ENCODE data around the gene MRGPRD.

MRGPRD gene

DNA sequence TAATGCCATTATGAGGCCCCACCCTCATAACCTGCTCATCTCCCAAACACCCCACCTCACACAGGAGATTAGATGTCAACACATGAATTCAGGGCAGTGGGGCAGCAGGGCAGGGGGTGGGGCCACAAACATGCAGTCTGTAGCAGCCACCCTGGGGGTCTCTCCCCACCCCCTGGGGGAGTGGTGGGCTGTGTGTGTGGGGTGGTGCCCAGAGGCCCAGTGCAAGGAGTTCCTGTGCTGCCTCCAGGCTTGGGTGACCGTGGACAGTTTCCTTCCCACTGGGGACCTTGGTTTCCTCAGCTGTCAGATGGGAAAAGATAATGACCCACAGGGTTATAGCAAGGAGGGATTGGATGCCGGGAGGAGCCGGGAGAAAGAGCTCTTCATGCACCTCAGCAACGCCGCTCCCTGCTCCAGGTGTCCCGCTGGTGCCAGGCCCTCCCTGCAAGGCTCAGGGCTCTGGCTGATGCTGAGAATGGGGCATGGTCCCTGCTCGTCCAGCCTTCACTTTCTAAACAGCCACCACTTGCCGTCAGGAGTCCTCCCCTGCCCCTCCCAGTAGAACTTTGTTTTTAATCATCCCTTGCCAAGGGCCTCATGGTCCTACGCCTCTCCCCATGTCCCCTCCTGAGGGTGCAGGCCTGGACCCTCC lies 34.2 kb upstream of the MRGPRD start:
- TF ChIP-seq, protein P1, sequence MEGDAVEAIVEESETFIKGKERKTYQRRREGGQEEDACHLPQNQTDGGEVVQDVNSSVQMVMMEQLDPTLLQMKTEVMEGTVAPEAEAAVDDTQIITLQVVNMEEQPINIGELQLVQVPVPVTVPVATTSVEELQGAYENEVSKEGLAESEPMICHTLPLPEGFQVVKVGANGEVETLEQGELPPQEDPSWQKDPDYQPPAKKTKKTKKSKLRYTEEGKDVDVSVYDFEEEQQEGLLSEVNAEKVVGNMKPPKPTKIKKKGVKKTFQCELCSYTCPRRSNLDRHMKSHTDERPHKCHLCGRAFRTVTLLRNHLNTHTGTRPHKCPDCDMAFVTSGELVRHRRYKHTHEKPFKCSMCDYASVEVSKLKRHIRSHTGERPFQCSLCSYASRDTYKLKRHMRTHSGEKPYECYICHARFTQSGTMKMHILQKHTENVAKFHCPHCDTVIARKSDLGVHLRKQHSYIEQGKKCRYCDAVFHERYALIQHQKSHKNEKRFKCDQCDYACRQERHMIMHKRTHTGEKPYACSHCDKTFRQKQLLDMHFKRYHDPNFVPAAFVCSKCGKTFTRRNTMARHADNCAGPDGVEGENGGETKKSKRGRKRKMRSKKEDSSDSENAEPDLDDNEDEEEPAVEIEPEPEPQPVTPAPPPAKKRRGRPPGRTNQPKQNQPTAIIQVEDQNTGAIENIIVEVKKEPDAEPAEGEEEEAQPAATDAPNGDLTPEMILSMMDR (IDR thresholded peaks at IDR 0.05; ENCODE audit: low read depth, low read length) = no peak
- no peak overlapping the region for H3K4me3 ChIP-seq (replicated peaks in 1 of 2; ENCODE audit: low read depth in 2 of 2, low read length in 2 of 2)
- DNase-seq (ENCODE audit: low read depth in 2 of 2) = no peak

GRCh38 chr11:69014084-69014851 lies 33.5 kb upstream of the MRGPRD start:
- H3K4me3 ChIP-seq (replicated peaks in 1 of 2; ENCODE audit: low read depth in 2 of 2, low read length in 2 of 2) = no peak overlapping the region
- DNase-seq (ENCODE audit: low read depth in 2 of 2) = no peak
- TF ChIP-seq, protein P1 (IDR thresholded peaks at IDR 0.05; ENCODE audit: low read depth, low read length) = no peak

GRCh38 chr11:69013009-69013951 lies 32.5 kb upstream of the MRGPRD start, which contains the start of gene MRGPRF:
Gene MRGPRF (minus strand): TSS chr11:69013246. CDS start chr11:69009901, 3,345 bp downstream.
- DNase-seq (ENCODE audit: low read depth in 2 of 2) = peak; percentile 68 to 71
- peak within 1 kb of the TSS; percentile 38 for H3K4me3 ChIP-seq (replicated peaks in 1 of 2; ENCODE audit: low read depth in 2 of 2, low read length in 2 of 2)
- TF ChIP-seq, protein P1 (IDR thresholded peaks at IDR 0.05; ENCODE audit: low read depth, low read length) = peak; percentile 58

DNA sequence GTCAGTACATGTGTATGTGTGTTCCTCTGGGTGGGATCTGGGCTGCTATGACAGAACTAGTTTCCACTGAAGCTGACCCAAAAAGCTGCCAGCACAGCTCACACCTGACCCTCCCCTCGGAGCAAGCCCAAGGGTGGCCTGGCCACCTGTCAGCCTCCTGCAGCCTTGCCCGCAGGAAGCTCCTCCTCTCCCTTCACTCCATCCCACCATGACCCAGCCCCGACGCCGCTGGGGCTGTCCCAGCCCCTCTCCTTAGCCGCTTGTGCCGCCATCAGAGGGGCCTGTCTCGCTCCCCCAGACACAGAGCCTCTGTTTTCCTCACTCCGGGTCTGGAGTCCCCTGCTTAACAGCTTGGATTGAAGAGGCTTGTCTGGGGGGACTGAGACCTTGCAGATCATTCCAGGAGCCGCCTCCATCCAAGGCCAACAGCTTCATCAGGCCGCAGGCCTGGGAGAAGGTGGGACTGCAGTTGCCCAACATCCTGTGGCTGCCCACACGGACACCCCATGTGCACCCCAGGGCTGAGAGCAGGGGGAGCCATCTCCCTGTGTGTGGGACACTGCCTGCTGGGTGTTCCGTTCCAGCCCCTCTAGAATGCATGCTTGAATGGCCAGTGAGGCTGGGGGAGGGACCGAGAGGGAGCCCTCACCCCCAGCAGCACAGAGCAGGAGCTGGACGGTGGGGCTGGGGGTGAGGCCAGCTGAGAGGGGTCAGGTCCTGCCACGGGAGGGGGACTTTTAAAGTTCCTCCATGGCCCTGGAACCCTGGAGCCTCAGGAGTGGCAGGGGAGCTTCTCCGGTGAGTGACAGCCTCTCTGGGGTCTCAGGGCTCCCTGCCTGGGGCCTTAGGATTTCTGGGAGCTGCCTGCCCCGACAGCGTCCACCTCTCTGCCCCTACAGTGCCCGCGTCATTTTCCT lies 31.6 kb upstream of the MRGPRD start:
- H3K4me3 ChIP-seq (replicated peaks in 1 of 2; ENCODE audit: low read depth in 2 of 2, low read length in 2 of 2) = peak overlapping the region; percentile 38
- TF ChIP-seq, protein P1 (IDR thresholded peaks at IDR 0.05; ENCODE audit: low read depth, low read length) = no peak
- no peak for DNase-seq (ENCODE audit: low read depth in 2 of 2)

DNA sequence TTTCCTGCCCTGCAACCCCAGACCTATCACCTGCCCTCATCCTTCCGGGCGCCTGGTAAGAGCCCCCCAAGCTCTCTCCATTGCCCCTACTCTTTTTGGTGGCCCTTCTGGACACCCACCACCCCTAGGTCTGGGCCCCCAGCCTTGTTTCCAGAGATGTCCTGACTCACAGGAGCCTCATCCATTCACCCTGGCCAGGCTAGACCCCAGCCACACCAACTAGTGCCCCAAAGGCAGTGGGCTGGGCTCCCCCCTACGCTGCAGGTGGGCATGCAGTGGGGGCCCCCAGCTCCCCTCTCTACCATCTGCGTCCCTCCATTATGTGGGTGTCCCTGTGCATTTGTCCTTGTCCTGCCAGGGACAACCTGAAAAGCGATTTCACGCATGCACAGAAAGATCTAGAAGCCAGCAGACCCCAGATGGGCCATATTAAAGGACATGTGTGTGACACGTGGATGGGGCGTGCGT lies 30.9 kb upstream of the MRGPRD start:
- H3K4me3 ChIP-seq (replicated peaks in 1 of 2; ENCODE audit: low read depth in 2 of 2, low read length in 2 of 2) = peak overlapping the region in 1 of 2 donors; percentile 38
- no peak for DNase-seq (ENCODE audit: low read depth in 2 of 2)
- TF ChIP-seq, protein P1 (IDR thresholded peaks at IDR 0.05; ENCODE audit: low read depth, low read length) = no peak

All from cardiac fibroblast (primary cell).